Subcutaneous adipose tissue (tissue), 4 donors: Measurements from ENCODE around the gene GOLIM4. TPM values are rescaled to one million over a fixed set of nuclear protein-coding genes. Genes with fewer than 3 reads are reported as not detected.

Experiments
- CTCF ChIP-seq: fragments of 450-650 bp; IDR thresholded peaks from one replicate; pipeline ENCODE4 v1.5.1; 2016; ENCODE audit warnings: low read depth, mild to moderate bottlenecking, control low read depth, antibody characterized with exemption, moderate library complexity
- total RNA-seq, 4 donors: library from RNA; depleted of rRNA; stranded (reverse); fragments of >200 nt; gene quantifications; one replicate each; pipeline ENCODE4 v1.1.0, GENCODE V29; 2016

The GOLIM4 gene
- total RNA-seq, 4 donors from 2014 or later: 23.0 to 33.9 (median 26.1) TPM

DNA sequence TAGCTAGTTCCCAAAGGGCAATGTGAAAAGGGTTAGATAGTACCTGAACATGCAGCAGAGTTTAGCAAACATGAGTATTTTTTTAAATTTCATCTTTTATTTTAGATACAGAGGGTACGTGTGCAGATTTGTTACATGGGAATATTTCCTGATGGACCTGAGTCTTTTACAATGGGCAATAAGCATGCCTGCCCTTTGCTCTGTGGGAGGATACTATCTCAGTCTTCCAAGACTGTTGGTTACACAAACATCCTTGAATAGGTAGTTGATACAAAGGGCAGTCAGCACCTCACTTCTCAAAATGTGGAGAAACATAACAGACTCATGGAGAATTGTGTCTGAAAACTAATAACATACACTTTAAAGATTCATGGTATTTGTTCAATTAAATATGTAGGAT is 103.3 kb downstream of the GOLIM4 start:
- TF ChIP-seq CTCF: no peak

- TF ChIP-seq CTCF: no peak
Measured at GRCh38 chr3:167991213-167991612, 104.5 kb downstream of the GOLIM4 start.

- no peak for TF ChIP-seq CTCF
Measured at GRCh38 chr3:167989999-167990398, 105.7 kb downstream of the GOLIM4 start.

DNA sequence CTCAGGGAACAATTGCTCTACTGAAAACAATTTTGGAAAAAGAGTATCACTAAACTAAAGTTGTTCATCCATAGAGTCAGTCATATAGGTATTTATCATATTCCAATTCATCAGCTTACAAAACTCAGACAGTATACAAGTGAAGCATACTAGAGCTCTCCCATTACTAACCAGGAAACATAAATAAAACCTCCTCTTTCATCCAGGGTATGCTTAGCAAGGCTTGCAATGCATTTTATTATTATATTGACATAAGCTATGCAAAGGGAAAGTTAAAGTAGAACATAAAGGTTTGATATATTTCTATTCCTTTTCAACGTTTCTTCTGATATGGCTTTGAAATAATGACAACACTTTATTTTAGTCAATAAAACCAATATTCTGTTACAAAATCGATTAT is 106.7 kb downstream of the GOLIM4 start:
- no peak for TF ChIP-seq CTCF

- TF ChIP-seq CTCF: no peak
Measured at GRCh38 chr3:167983583-167983982, 112.1 kb downstream of the GOLIM4 start.

DNA sequence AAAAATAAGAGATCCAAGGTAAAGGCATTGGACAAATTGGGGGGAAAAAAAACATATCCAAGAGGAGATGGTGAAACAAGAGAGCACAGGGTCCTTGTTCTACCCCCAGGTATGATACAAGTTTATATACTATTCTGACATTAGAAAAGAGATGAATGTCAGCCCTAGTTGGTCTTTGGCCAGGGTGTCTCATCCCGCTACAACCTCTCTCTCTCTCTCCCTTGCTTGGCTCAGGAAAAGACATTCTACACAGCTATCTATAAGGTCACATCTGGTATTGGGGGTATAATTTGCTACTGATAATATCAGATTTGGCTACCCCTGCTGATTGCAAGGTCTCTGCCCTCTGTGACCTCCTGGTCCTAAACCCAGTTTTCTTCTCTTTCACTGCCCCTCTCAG is 117.2 kb downstream of the GOLIM4 start:
- no peak for TF ChIP-seq CTCF

DNA sequence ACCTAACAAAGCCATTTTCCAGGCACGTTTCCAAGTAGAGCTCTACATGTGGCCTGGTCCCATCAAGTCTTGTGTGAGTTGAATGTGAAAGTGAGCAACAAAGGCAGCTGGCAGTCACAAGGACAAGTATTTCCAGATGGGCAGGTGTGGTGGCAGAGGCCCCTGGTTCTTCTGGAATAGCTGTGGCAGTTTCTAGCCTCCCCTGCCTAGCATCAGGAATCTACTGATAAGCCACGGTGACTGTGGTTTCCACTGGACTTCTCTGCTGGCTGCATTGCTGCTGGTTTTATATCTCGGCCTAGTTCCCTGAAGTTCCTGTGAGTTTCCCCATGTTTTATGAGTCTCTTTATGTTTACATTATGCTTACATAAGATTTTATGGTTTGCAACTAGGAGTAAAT is 117.7 kb downstream of the GOLIM4 start:
- no peak for TF ChIP-seq CTCF
